AG04449 (cell line): ENCODE data around the gene RIC1.
"Not testable (repeated sequence)": the region's sequence is repeated elsewhere in the genome, so short reads cannot be mapped to it uniquely, and the experiment has no call there.

ENCODE experiments used
- CTCF ChIA-PET: fragments of 350-600 bp; formaldehyde crosslinking; extraction: SDS; loops from one replicate; lab custom pipeline; 2021; ENCODE audit warnings: antibody characterized with exemption; lab: Yijun Ruan, JAX
- POLR2A ChIA-PET: fragments of 400-600, 350-600 bp; formaldehyde crosslinking; extraction: SDS; loops from one replicate; lab custom pipeline; 2020; ENCODE audit warnings: antibody characterized with exemption, inconsistent platforms; lab: Yijun Ruan, JAX
- DNase-seq: peaks from one replicate; pipeline ENCODE4 v3.0.0-alpha.2; 2010; ENCODE audit warnings: low read depth, low spot score
- H3K4me3 ChIP-seq: 2 replicates; pipeline ENCODE4 v1.5.1; 2011; ENCODE audit warnings: low read depth, mild to moderate bottlenecking, control low read depth, low read length
- TF ChIP-seq, protein P1 (sequence below): IDR thresholded peaks from one replicate; pipeline ENCODE4 v1.5.1; 2011; ENCODE audit warnings: mild to moderate bottlenecking, moderate library complexity, low read length, control low read depth, inconsistent platforms; ENCODE audit not compliant: insufficient read depth; ENCODE audit errors: missing control alignments

Gene RIC1

DNA sequence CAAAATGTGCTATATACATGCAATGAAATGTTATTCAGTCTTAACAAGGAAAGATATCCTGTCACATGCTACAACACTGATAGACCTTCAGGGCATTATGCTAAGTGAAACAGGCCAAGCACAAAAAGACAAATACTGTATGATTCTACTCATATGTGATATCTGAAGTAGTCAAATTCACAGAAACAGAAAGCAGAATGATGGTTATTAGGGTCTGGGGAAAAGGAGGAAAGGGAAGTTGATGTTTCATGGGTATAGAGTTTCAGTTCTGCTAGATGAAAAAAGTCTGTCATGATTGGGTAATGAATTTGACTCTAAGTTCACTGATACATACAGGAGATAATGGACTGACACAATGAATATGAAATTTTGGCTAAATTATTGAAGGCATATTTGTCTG, 11.2 kb upstream of the RIC1 start:
- ChIA-PET CTCF (no interaction called here), POLR2A (no interaction called here)
- DNase-seq, result no peak
- no peak overlapping the region for H3K4me3 ChIP-seq
- TF ChIP-seq, protein P1, sequence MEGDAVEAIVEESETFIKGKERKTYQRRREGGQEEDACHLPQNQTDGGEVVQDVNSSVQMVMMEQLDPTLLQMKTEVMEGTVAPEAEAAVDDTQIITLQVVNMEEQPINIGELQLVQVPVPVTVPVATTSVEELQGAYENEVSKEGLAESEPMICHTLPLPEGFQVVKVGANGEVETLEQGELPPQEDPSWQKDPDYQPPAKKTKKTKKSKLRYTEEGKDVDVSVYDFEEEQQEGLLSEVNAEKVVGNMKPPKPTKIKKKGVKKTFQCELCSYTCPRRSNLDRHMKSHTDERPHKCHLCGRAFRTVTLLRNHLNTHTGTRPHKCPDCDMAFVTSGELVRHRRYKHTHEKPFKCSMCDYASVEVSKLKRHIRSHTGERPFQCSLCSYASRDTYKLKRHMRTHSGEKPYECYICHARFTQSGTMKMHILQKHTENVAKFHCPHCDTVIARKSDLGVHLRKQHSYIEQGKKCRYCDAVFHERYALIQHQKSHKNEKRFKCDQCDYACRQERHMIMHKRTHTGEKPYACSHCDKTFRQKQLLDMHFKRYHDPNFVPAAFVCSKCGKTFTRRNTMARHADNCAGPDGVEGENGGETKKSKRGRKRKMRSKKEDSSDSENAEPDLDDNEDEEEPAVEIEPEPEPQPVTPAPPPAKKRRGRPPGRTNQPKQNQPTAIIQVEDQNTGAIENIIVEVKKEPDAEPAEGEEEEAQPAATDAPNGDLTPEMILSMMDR, result no peak

DNA sequence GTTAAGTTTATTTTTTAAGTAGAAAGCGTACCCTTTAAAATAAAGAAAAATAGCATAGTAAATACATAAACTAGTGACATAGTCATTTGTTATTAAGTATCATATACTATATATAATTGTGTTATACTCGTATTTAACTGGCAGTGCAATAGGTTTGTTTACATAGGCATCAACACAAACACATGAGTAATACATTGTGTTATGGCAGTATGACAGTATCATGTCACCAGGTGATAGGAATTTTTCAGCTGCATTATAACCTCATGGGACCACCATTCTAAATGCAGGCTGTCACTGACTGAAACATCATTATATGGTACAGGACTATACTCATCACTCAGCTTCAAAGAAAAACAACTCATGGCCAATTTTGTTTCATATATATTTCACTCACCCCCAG, 8.4 kb upstream of the RIC1 start:
- POLR2A ChIA-PET, result no interaction called here
- no peak overlapping the region for H3K4me3 ChIP-seq
- CTCF ChIA-PET, result interaction anchor here (0.7 to 3.9 kb wide), 3 partner anchors 10 to 31 kb away, joined by 3 to 20 read pairs (median 3); no protein-coding TSS in a partner anchor
- TF ChIP-seq, protein P1, result no peak
- DNase-seq, result no peak

DNA sequence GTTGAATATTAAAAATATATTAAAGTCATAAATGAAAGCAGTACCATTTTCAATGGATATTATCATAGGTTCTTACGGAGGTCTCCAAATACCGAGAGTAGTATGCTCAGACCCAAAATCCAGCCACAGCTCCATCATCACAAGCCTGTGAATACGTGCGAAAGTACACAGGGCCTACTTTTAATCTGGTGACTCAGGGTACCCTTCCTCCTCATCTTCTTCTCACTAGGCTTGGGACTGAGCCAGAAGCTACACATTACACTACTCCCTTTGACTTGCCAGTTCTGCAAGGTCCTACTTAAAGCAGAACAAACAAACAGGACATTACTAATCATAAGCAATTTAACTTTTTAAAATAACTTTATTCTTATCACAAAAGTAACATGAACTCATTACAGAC, 7.6 kb upstream of the RIC1 start:
- TF ChIP-seq, protein P1, result no peak
- peak; percentile 79 for DNase-seq
- ChIA-PET POLR2A (no interaction called here), CTCF (interaction anchor here (0.6 to 3.9 kb wide), 3 partner anchors 21 to 435 kb away, joined by 3 to 20 read pairs (median 6); no protein-coding TSS in a partner anchor)
- H3K4me3 ChIP-seq, result no peak overlapping the region

DNA sequence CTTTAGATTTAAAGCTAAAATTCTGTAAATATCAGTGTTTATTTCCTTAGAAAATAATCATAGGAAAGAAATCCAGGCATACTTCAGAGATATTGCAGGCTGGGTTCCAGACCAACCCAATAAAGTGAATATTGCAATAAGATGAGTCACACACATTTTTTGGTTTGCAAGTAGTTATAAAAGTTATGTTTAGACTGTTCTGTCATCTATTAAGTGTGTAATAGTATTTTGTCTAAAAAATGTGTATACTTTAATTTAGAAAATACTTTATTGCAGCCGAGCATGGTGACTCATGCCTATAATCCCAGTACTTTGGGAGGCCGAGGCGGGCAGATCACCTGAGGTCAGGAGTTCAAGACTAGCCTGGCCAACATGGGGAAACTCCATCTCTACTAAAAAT, 6.9 kb upstream of the RIC1 start:
- TF ChIP-seq, protein P1, result no peak
- peak; percentile 71 for DNase-seq
- CTCF ChIA-PET, result interaction anchor here (0.6 to 3.9 kb wide), 4 partner anchors 10 to 633 kb away, joined by 3 to 20 read pairs (median 5); no protein-coding TSS in a partner anchor
- no peak overlapping the region for H3K4me3 ChIP-seq
- POLR2A ChIA-PET, result no interaction called here

DNA sequence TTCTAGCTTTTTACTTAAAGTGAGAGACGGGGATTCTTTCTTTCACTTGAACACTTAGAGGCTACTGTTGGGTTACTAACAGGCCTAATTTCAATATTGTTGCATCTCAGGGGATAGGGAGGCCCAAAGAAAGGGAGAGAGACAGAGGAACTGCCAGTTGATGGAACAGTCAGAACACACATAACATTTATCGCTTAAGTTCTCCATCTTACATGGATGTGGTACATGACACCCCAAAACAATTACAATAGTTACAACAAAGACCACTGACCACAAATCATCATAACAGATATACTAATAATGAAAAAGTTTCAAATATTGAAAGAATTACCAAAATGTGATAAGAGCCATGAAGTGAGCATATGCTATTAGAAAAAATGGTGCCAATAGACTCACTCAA, 4.3 kb upstream of the RIC1 start:
- no peak overlapping the region for H3K4me3 ChIP-seq
- ChIA-PET CTCF (interaction anchor here (3.9 kb wide), 1 partner anchor 35 kb away, joined by 20 read pairs; no protein-coding TSS in a partner anchor), POLR2A (no interaction called here)
- TF ChIP-seq, protein P1, result no peak
- DNase-seq, result no peak

DNA sequence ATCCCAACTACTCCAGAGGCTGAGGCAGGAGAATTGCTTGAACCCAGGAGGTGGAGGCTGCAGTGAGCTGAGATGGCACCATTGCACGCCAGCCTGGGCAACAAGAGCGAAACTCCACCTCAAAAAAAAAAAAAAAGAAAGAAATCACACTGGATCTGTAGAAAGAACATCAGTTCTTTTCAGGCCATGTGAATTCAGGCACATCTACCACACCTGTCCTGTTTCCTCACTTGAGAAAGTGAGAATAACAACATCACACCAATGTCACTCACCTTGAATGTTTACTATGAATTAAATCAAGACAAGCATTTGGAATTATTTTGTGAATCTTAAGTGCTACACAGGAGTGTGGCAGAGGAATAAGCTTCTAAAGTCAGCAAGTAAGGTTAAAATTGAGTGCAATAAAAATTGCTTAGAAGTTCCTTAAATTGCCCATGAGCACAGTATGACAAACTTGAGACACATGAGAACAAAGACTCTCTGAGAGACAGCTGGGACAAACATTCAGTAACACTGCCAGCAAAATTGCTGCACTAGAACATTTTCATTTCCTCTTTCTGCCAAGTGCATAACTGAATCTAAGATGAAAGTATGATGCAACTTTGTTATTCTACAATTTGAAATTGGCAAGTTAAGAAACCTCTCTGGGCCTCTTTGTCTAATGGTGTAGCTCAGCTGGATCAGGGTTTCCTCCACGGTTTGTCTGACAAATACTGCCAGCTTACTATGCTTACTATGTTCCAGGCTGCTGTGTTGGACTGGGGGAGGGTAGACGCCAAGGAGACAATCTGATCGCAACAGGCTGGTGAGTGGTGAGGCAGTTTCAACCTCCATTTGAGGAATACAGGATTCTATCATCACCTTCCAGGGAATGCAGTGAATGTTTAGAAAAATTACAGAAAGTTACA, 1.9 kb upstream of the RIC1 start:
- TF ChIP-seq, protein P1, result no peak
- POLR2A ChIA-PET, result no interaction called here
- DNase-seq, result peak; percentile 52
- CTCF ChIA-PET, result interaction anchor here (0.7 to 1.6 kb wide), 4 partner anchors 15 to 123 kb away, joined by 3 to 5 read pairs (median 4); no protein-coding TSS in a partner anchor
- H3K4me3 ChIP-seq, result peak overlapping the region; percentile 29

DNA sequence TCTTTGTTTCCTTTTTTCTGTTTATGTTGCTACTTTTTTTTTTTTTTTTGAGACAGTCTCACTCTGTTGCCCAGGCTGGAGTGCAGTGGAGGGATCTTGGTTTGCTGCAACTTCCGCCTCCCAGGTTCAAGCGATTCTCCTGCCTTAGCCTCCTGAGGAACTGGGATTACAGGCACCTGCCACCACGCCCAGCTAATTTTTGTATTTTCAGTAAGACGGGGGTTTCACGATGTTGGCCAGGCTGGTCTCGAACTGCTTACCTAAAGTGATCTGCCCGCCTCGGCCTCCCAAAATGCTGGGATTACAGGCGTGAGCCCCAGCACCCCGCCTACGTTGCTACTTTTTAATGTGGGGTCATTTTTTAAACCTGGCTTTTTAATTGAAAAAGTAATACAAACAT, 1.2 kb upstream of the RIC1 start:
- POLR2A ChIA-PET, result interaction anchor here (1.1 to 1.5 kb wide), 2 partner anchors 11 to 77 kb away, joined by 3 to 5 read pairs; no protein-coding TSS in a partner anchor
- not testable (repeated sequence) for DNase-seq
- peak overlapping the region; percentile 96 for H3K4me3 ChIP-seq
- CTCF ChIA-PET, result interaction anchor here (1.2 to 1.6 kb wide), 3 partner anchors 18 to 123 kb away, joined by 3 to 4 read pairs (median 4); no protein-coding TSS in a partner anchor
